ENCODE measurements around the gene ELOVL7.

DNA sequence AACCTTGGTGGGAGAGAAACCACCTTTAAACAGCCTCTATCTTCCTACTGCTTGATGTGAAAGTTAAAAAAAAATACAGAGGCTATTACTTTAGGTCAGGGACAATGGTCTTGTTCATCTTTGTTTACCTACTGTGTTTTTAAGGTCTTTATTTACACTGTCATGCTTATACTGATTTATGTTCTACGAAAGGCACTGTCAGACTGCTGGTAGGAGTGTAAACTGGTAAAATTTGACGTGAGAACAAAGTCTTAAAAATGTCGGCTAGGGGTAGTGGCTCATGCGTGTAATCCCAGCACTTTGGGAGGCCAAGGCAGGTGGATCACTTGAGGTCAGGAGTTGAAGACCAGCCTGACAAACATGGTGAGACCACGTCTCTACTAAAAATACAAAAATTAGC is 42.1 kb upstream of the ELOVL7 start:
- TF ChIP-seq, protein P1, sequence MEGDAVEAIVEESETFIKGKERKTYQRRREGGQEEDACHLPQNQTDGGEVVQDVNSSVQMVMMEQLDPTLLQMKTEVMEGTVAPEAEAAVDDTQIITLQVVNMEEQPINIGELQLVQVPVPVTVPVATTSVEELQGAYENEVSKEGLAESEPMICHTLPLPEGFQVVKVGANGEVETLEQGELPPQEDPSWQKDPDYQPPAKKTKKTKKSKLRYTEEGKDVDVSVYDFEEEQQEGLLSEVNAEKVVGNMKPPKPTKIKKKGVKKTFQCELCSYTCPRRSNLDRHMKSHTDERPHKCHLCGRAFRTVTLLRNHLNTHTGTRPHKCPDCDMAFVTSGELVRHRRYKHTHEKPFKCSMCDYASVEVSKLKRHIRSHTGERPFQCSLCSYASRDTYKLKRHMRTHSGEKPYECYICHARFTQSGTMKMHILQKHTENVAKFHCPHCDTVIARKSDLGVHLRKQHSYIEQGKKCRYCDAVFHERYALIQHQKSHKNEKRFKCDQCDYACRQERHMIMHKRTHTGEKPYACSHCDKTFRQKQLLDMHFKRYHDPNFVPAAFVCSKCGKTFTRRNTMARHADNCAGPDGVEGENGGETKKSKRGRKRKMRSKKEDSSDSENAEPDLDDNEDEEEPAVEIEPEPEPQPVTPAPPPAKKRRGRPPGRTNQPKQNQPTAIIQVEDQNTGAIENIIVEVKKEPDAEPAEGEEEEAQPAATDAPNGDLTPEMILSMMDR (IDR thresholded peaks at IDR 0.05; ENCODE audit: poor library complexity), result no peak
- no peak for TF ChIP-seq EZH2phosphoT487 (IDR thresholded peaks at IDR 0.05; ENCODE audit: low read depth, severe bottlenecking, unreplicated experiment)

All from hepatocyte (in vitro differentiated cells).